GM23338 (cell line): Measurements from ENCODE around the gene MMP28. TPM values are rescaled to one million over a fixed set of nuclear protein-coding genes. Genes with fewer than 3 reads are reported as not detected.

ENCODE experiments used
- ATAC-seq: fragments of 200-7000 bp; cut with Tn5 transposase; 3 replicates; pipeline ENCODE4 v1.9.1; 2020
- DNase-seq: peaks from one replicate; pipeline ENCODE4 v3.0.0-alpha.2; 2015; ENCODE audit warnings: low spot score
- H2AFZ ChIP-seq: fragments of 200-600 bp; sonication (generic); 2 replicates; pipeline ENCODE4 v1.8.0; 2016; ENCODE audit warnings: antibody characterized with exemption, mild to moderate bottlenecking, moderate library complexity
- H3F3A ChIP-seq: fragments of 200-600 bp; sonication (generic); replicated peaks from 2 replicates; pipeline ENCODE4 v1.8.0; 2017; ENCODE audit warnings: antibody characterized with exemption, mixed run types, low read depth
- H3K27ac ChIP-seq: fragments of 200-600 bp; sonication (generic); 2 replicates; pipeline ENCODE4 v1.6.1; 2016; ENCODE audit warnings: low read depth
- H3K27me3 ChIP-seq: fragments of 200-600 bp; sonication (generic); 2 replicates; pipeline ENCODE4 v1.8.0; 2016; ENCODE audit warnings: mild to moderate bottlenecking, mixed run types, moderate library complexity; ENCODE audit not compliant: insufficient read depth
- H3K36me3 ChIP-seq: fragments of 200-600 bp; sonication (generic); 2 replicates; pipeline ENCODE4 v1.8.0; 2016; ENCODE audit warnings: mild to moderate bottlenecking; ENCODE audit not compliant: insufficient read depth
- H3K4me1 ChIP-seq: fragments of 200-600 bp; sonication (generic); 2 replicates; pipeline ENCODE4 v1.8.0; 2016; ENCODE audit warnings: mild to moderate bottlenecking, moderate library complexity; ENCODE audit not compliant: insufficient read depth
- H3K4me2 ChIP-seq: fragments of 200-600 bp; sonication (generic); 2 replicates; pipeline ENCODE4 v1.7.1; 2017; ENCODE audit warnings: mixed run types
- H3K4me3 ChIP-seq: fragments of 200-600 bp; sonication (generic); 2 replicates; pipeline ENCODE4 v1.6.1; 2016; ENCODE audit warnings: mixed run types
- H3K79me2 ChIP-seq: fragments of 200-600 bp; sonication (generic); replicated peaks from 2 replicates; pipeline ENCODE4 v1.8.0; 2017; ENCODE audit warnings: mild to moderate bottlenecking; ENCODE audit not compliant: insufficient read depth
- H3K9me2 ChIP-seq: fragments of 200-600 bp; sonication (generic); 2 replicates; pipeline ENCODE4 v1.8.0; 2017; ENCODE audit not compliant: insufficient read depth
- H4K20me1 ChIP-seq: fragments of 200-600 bp; sonication (generic); replicated peaks from 2 replicates; pipeline ENCODE4 v1.8.0; 2017; ENCODE audit warnings: mild to moderate bottlenecking; ENCODE audit not compliant: insufficient read depth
- H3K27ac Mint-ChIP-seq: 2 replicates; pipeline ENCODE4 v1.8.0; 2020; ENCODE audit warnings: inconsistent platforms, mild to moderate bottlenecking, moderate library complexity, mixed read lengths
- H3K27me3 Mint-ChIP-seq: 3 replicates; pipeline ENCODE4 v1.8.0; 2022; ENCODE audit warnings: low read depth, mild to moderate bottlenecking, moderate library complexity, mixed read lengths, inconsistent platforms; ENCODE audit not compliant: insufficient read depth, poor library complexity
- H3K36me3 Mint-ChIP-seq: 3 replicates; pipeline ENCODE4 v1.8.0; 2021; ENCODE audit warnings: low read depth, mild to moderate bottlenecking, inconsistent platforms, moderate library complexity, mixed read lengths
- H3K4me1 Mint-ChIP-seq: 3 replicates; pipeline ENCODE4 v1.8.0; 2020; ENCODE audit warnings: mild to moderate bottlenecking, inconsistent platforms, mixed read lengths
- H3K4me3 Mint-ChIP-seq: 3 replicates; pipeline ENCODE4 v1.8.0; 2021; ENCODE audit warnings: moderate library complexity, mild to moderate bottlenecking, inconsistent platforms, mixed read lengths
- H3K9me3 Mint-ChIP-seq: 3 replicates; pipeline ENCODE4 v1.8.0; 2020; ENCODE audit warnings: moderate library complexity, mild to moderate bottlenecking, inconsistent platforms, mixed read lengths
- CREB1 ChIP-seq: fragments of 250-450 bp; sonication (Bioruptor Pico); IDR thresholded peaks from 2 replicates; pipeline ENCODE4 v1.5.0; 2020; ENCODE audit warnings: low read depth, mild to moderate bottlenecking, moderate library complexity
- CTCF ChIP-seq, 2 experiments: fragments of 200-600 bp in 1 of 2; sonication (generic) in 1 of 2; conservative IDR thresholded peaks; 2 replicates each; pipeline versions ENCODE4 v1.5.1 to v1.6.1; 2016 to 2017; ENCODE audit warnings: antibody characterized with exemption in 2 of 2, low read depth in 2 of 2, mild to moderate bottlenecking in 2 of 2, moderate library complexity in 1 of 2
- ETS1 ChIP-seq: IDR thresholded peaks from 2 replicates; pipeline ENCODE4 v1.6.1; 2016; ENCODE audit warnings: antibody characterized with exemption
- EZH2phosphoT487 ChIP-seq: fragments of 200-600 bp; sonication (generic); IDR thresholded peaks from one replicate; pipeline ENCODE4 v1.8.1; 2018; ENCODE audit warnings: antibody characterized with exemption; ENCODE audit not compliant: unreplicated experiment
- JUNB ChIP-seq: IDR thresholded peaks from one replicate; pipeline ENCODE4 v1.6.1; 2016; ENCODE audit warnings: antibody characterized with exemption; ENCODE audit not compliant: unreplicated experiment
- POLR2AphosphoS5 ChIP-seq: IDR thresholded peaks from 2 replicates; pipeline ENCODE4 v1.6.1; 2016; ENCODE audit warnings: antibody characterized with exemption, low read depth
- REST ChIP-seq: IDR thresholded peaks from one replicate; pipeline ENCODE4 v1.6.1; 2018; ENCODE audit warnings: antibody characterized with exemption; ENCODE audit not compliant: unreplicated experiment
- STAT1 ChIP-seq: IDR thresholded peaks from one replicate; pipeline ENCODE4 v1.6.1; 2016; ENCODE audit warnings: antibody characterized with exemption; ENCODE audit not compliant: unreplicated experiment
- ZNF331 ChIP-seq: fragments of 250-450 bp; sonication (Bioruptor Pico); IDR thresholded peaks from 2 replicates; pipeline ENCODE4 v1.5.0; 2020; ENCODE audit warnings: low read depth, mild to moderate bottlenecking, moderate library complexity
- ZNF462 ChIP-seq: fragments of 250-450 bp; sonication (Bioruptor Pico); IDR thresholded peaks from 2 replicates; pipeline ENCODE4 v1.5.0; 2020; ENCODE audit warnings: mild to moderate bottlenecking, moderate library complexity
- polyA plus RNA-seq: library from polyadenylated mRNA; unstranded; fragments of >200 nt; fragmentation: Nextera tagmentation; extraction: Ambion mirVana; gene quantifications from 2 replicates; pipeline ENCODE4 v1.2.1, GENCODE V29; 2016
- total RNA-seq: library from RNA; depleted of rRNA; stranded (reverse); fragments of >200 nt; shearing (Covaris generic); gene quantifications from 2 replicates; pipeline ENCODE4 v1.2.3, GENCODE V29; 2014

The MMP28 gene
- total and polyA plus RNA-seq, 2 experiments from 2014 or later, result not detected

- TF ChIP-seq EZH2phosphoT487 (no peak), ZNF331 (CRISPR knock-in tag) (no peak), ETS1 (no peak), POLR2AphosphoS5 (no peak), ZNF462 (CRISPR knock-in tag) (no peak), CREB1 (CRISPR knock-in tag) (no peak)
Observed at GRCh38 chr17:35763767-35764122, 31.7 kb downstream of the MMP28 start (continued).

- no peak for ATAC-seq
- no peak overlapping the region for H3K4me3 Mint-ChIP-seq
- Histone ChIP-seq H2AFZ (no peak overlapping the region), H3K27ac (no peak overlapping the region), H3K27me3 (no peaks in the 10 kb centered on the region), H3K9me2 (no peaks in the 10 kb centered on the region), H4K20me1 (no peaks in the 10 kb centered on the region), H3K36me3 (no peaks in the 10 kb centered on the region), H3F3A (peaks cover 4% of the 10 kb centered on the region; the same call in 1 of the 2 replicates), H3K79me2 (no peaks in the 10 kb centered on the region), H3K4me3 (no peak overlapping the region), H3K4me2 (no peak overlapping the region), H3K4me1 (peaks cover 6% of the 10 kb centered on the region; the same call in 1 of the 2 replicates)
- H3K36me3 Mint-ChIP-seq, result no peaks in the 10 kb centered on the region
- H3K4me1 Mint-ChIP-seq, result peaks cover 17% of the 10 kb centered on the region
- no peak overlapping the region for H3K27ac Mint-ChIP-seq
- no peaks in the 10 kb centered on the region; the same call in 1 of the 3 replicates for H3K9me3 Mint-ChIP-seq
- TF ChIP-seq STAT1 (no peak), REST (no peak), EZH2phosphoT487 (no peak), CTCF (conservative IDR thresholded peaks at IDR 0.05; ENCODE audit: low read depth in 2 of 2) (no peak), CREB1 (CRISPR knock-in tag) (no peak), JUNB (no peak)
- no peak for DNase-seq
- H3K27me3 Mint-ChIP-seq, result peaks cover 5% of the 10 kb centered on the region
Observed at GRCh38 chr17:35761601-35762000, 33.8 kb downstream of the MMP28 start.
